ENCODE measurements around the gene TSSK3.

TSSK3 gene, protein sequence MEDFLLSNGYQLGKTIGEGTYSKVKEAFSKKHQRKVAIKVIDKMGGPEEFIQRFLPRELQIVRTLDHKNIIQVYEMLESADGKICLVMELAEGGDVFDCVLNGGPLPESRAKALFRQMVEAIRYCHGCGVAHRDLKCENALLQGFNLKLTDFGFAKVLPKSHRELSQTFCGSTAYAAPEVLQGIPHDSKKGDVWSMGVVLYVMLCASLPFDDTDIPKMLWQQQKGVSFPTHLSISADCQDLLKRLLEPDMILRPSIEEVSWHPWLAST

DNA sequence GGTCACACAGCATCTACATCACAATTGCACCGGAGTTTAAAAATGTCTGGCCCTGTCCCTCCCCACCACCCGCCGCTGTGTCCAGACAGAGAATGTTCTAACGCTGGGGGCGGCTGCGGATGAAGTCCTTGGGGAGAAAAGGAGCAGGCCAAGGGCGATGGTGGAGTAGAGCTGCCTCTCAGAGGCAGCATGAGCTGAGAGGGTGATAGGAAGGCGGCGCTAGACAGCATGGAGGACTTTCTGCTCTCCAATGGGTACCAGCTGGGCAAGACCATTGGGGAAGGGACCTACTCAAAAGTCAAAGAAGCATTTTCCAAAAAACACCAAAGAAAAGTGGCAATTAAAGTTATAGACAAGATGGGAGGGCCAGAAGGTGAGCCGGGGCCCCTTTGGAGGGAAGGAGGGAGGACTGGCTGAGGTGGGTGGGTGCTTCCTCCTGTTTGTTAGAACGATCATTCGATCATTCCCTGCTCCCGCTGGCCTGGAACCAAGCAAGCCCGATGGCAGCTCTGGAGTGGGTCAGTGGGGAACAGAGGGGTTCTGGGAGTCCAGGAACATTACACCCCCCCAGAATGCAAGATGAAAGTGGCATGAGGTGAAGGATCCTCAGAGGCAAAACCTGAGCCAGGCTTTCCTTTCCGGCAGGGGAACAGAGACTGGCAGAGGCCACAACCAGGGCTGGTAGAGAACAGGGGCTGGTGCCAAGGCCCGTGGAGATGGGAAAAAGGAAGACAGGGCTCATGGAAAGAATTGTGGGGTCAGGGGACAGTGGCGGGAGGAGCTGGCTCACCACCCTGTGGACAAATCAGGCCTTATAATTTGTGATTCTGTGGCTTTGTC, at the start of gene TSSK3, which contains the start of gene FAM229A:
TSSK3 (plus strand) TSS at position 66 of the 840 bp plus-strand sequence; CDS start at position 229, 163 bp downstream.
FAM229A (minus strand) TSS at position 12 of the 840 bp plus-strand sequence. CDS start 394 bp downstream, outside the sequence.
- FAIRE-seq: no peak

DNA sequence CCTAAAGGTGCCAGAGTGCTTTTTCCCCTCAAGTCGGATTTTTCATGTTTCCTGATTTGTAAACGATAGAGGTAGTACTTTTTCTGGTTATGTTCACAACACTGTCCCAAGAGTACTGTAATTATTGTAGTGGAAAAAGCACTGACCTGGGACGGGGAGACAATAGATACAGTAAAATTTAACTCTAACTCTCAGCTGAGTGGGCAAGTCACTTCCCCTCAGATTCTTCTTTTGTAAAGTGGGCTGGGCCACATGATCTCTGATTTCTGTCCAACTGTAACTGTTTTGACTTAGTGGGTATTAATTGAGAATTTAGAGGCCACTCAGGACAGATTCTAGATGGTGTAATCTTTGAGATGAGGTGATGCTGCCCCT, 45.4 kb upstream of the TSSK3 start:
- FAIRE-seq: no peak

- no peak for FAIRE-seq
Observed at GRCh38 chr1:32318127-32318869, 44.0 kb upstream of the TSSK3 start.

GRCh38 chr1:32321712-32322291, 40.5 kb upstream of the TSSK3 start:
- FAIRE-seq: no peak

- no peak for FAIRE-seq
Observed at GRCh38 chr1:32327204-32327603, 35.1 kb upstream of the TSSK3 start.

DNA sequence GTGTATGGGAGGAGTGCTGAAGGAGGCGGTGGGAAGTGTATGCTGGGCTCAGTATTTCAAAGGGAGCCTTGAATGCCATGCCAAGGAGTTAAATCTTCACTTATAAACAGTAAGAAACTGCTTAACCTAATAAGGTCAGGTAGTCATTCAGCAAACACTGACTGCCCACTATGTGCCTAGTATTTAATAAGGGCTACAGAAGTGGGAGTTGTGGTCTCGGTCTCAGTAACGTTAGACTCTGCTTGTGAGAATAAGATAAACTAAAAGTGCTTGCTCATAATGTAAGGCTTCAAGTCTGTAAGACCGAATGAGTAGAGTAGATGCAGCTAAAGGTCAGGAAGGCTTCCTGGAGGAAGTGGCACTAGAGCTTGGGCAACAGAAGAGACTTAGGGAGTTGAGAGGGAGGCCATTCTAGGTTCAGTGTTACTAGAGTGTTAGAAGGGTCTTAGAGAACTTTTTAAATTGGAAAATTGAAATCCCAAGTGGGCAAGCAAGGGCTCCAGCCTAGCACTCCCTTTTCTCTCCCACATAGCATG, 32.3 kb upstream of the TSSK3 start:
- FAIRE-seq: no peak

DNA sequence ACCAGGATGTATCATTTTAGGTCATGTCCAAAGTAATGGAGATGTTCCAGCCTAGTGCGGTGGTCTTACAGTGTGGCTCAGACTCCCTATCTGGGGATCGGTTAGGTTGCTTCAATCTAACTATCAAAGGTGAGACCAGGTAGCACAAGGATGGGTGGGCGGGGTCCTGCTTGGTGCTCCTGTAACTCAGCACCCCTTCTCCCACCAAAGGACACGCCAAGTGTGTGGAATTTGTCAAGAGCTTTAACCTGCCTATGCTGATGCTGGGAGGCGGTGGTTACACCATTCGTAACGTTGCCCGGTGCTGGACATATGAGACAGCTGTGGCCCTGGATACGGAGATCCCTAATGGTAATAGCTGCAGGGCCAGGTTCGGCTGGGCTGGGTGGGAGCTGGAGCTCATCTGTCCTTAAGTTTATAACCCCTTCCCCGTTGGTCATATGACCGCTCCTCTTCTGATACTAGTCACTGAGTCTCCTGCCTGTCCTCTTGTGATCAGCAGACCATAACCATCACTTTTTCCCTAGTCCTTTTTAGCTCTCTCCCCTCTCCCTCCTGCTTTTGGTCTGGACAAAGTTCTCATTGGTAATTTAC, 31.7 kb upstream of the TSSK3 start:
- FAIRE-seq: no peak

DNA sequence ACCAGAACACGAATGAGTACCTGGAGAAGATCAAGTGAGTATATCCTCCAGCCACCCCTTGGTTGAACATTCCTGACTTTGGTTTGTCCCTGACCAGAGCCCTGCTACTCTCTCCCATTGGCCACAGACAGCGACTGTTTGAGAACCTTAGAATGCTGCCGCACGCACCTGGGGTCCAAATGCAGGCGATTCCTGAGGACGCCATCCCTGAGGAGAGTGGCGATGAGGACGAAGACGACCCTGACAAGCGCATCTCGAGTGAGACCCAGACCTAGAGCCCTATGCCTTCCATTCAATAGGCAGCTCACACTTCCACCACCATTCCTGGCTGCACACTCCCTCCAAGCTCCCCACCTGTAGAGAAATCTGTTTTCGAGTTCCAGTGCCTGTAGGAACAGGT, 30.8 kb upstream of the TSSK3 start:
- FAIRE-seq: no peak

DNA sequence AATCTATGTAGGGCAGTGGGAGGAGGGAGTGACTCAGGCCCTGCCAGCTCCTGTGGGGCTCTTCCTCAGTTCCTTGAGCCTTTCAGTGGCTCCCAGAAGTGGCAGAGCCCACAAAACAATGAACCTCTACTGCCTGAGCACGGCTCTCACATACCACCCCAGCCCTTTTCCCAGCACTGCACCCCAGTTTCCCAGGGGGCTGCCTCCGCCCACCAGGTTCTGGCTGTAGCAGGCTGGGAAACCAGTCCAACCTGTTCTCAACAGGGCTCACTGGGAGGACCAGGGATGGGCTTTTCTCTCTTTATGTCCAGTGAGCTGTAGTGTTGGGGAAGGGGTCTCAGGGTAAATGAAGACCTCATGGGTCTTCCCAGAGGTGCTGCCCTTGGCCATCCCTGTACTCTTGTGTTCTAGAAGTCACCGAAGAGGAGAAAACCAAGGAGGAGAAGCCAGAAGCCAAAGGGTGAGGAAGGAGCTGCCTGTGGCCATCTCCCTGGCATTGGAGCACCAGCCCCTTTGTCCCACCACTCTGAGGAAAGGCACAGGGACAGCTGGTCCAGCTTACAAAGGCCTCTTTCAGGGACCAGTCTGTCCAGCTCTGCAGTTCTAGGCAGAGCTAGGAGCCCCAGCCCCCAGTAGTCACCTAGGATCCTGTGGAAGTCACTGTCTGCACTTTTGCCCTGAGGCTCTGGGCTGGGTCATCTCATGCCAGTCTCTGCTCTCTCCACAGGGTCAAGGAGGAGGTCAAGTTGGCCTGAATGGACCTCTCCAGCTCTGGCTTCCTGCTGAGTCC, 29.9 kb upstream of the TSSK3 start:
- no peak for FAIRE-seq

DNA sequence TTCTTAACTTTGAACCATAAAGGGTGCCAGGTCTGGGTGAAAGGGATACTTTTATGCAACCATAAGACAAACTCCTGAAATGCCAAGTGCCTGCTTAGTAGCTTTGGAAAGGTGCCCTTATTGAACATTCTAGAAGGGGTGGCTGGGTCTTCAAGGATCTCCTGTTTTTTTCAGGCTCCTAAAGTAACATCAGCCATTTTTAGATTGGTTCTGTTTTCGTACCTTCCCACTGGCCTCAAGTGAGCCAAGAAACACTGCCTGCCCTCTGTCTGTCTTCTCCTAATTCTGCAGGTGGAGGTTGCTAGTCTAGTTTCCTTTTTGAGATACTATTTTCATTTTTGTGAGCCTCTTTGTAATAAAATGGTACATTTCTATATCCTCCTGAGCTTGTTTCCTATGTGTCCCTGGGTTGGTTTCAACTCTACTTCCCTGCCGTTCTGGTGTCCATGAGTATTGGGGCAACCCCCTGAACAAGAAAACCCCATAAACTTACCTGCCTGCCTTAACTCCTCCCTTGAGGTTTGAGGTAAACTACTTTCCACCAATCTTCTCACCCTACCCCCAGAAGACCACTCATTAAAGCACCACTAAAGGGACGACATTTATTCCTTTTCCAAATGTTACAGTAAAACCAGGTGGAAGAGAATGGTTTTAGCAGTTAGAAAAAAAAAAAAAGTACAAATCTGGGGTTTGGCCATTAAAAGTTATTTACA, 28.9 kb upstream of the TSSK3 start:
- FAIRE-seq: no peak

- no peak for FAIRE-seq
Observed at GRCh38 chr1:32334274-32334861, 28.0 kb upstream of the TSSK3 start.

DNA sequence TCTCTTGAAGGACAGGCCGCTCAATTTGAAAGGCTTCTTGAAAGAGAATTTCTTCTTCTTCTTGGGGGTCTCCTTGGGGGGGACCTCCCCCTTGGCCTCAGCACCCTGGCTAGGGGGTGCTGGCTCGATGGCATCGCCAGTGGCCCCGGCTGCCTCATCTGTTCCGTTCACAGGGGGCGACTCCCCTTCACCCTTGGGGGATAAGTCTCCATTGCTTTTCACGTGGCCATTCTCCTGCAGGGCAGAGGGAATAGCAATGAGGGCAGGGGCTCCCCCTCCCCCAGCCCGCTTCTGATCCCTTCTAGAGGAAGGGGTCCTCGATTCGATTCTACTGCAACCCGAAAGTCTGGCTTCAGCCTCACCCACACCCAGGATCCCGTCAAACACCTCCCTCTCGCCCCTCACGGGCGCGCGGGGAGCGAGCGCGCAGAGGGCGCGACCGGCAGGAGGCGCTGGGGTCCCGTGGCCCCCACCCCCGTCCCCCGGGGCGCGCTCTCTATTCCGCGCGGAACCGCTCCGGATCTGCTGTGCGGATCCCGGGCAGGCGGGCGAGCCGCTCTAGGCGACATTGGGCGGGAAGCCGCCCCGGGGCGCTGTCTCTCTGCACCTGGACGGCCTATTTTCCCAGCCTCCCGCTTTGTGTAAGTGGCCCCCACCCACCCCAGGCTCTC, 27.3 kb upstream of the TSSK3 start:
- FAIRE-seq: no peak

DNA sequence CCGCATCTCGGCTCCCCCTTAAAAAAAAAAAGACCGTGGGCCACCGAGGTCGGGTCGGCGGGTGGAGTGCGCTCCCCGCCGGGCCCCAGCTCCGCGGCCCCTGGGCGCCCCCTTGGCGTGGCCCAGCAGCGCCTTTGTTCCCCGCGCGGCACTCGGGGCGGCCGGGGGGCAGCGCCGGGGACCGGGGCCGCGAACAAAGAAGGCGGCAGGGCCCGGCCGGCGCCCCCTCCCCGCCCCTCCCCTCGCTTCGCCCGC, 26.9 kb upstream of the TSSK3 start:
- FAIRE-seq: no peak

DNA sequence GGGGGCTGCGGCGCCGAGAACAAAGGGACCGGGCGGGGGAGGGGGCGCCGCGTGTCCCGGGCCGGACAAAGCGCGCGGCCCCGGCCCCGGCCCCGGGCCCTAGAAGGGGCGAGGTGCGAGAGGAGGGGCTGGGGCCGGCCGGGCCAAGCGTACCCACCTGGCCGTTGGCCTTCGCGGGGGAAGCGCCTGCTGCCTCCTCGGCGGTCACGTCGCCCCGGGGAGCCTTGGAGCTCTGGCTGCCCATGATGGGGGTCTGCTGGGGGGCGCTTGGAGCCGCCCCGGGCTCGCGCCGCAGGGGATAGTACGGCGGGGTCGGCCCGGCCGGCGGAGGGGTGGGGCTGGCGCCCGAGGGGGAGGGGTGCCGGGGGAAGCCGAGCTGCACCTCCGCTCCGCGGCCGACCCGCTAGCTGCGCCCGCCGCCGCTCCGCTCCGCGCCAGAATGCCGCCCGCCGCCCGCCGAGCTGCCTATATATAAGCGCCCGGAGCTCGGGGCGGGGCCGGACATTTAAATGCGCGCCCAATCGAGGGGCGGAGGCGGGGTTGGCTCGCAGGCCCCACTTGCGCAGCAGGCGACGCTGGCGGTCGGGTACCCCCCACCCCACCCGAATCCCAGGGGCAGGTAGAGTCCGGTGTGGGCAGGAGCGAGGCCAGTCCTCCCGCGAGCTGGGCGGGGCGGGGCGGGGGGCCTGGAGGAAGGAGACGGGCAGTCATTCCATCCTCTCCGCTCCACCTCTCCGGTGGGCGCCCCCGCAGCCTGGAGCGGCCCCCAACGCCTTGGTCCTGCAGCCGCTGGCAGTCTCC, 26.3 kb upstream of the TSSK3 start, which contains the start of gene MARCKSL1:
MARCKSL1 (minus strand) TSS at position 444 of the 801 bp plus-strand sequence; CDS start at position 244, 200 bp downstream.
- FAIRE-seq: no peak

DNA sequence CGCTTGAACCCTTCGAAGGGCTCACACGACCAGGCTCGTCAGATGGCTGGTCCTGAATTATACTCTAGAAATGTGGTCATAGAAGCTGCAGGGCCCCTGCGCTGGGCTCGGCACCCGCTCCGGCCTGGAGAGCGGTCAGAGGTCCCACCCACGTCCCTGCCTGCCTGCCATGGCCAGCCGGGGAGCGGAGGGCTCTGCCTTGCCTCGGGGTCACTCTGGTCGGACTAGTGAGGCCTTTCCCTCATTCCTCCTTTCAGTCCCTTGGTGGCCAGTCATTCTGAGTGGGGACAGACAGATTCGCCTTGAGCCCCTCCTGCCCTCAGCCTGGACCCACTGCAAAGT, 25.8 kb upstream of the TSSK3 start:
- no peak for FAIRE-seq

DNA sequence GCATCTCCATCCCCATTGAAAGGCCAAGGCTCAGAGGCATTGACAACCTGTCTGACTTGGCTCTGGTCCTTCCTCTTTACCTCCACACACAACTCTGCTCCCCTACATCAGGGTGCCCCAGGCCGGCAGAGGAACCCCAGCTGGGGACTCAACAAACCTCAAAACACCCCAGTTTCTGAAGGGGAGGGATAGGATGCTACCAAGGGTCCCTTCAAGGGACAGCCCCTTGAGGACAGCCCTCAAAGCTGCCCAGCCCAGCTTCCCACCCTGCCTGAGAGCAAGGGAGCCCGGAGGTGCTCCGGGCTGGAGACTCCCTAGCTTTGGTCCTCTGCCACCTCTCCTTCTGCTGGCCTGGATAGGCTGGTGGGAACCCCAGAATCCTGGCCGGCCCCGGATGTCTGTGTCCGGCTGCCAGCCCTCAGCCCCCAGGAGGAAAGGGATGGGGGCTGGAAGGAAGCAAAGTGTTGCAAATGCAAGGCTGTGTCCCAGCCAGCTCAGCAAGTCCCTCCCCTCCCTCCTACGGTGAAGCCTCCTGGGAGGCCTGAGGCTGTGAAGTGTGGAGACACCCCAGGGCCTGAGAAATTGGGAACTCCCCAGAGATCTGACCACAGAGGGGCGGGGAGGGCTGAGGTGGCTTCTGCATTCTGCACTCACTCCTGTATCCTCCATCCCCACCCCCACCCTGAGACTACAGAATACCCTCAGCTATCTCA, 25.2 kb upstream of the TSSK3 start:
- no peak for FAIRE-seq

- no peak for FAIRE-seq
Observed at GRCh38 chr1:32337855-32338636, 24.3 kb upstream of the TSSK3 start.

- no peak for FAIRE-seq
Observed at GRCh38 chr1:32338637-32339145, 23.6 kb upstream of the TSSK3 start.
